Adrenal gland (tissue), 12 donors: ENCODE measurements around the gene PLK2. TPM values are rescaled to one million over a fixed set of nuclear protein-coding genes. Genes with fewer than 3 reads are reported as not detected.

Experiments used
- DNase-seq, 7 donors: peaks; one replicate each; pipeline ENCODE4 v3.0.0-alpha.2; 2019 to 2020
- H3K27ac ChIP-seq, 5 donors: fragments of 200-600 bp; sonication (generic) in 4 of 5; 1 replicate in 3 of 5; 2 replicates in 2 of 5; pipeline versions ENCODE4 v1.5.1 to v1.8.0; 2016 to 2020; ENCODE audit warnings: mild to moderate bottlenecking in 1 of 5
- H3K27me3 ChIP-seq: fragments of 200-600 bp; 2 replicates; pipeline ENCODE4 v1.8.0; 2021
- H3K36me3 ChIP-seq, 2 donors: fragments of 200-600 bp; replicated peaks in 1 of 2; 1 replicate in 1 of 2; 2 replicates in 1 of 2; pipeline versions ENCODE4 v1.5.1 to v1.8.0; 2018 to 2022
- H3K4me1 ChIP-seq, 2 donors: fragments of 200-600 bp; replicated peaks in 1 of 2; 1 replicate in 1 of 2; 2 replicates in 1 of 2; pipeline versions ENCODE4 v1.5.1 to v1.8.0; 2018 to 2021
- H3K4me3 ChIP-seq, 4 donors: fragments of 200-600 bp; sonication (generic) in 3 of 4; one replicate each; pipeline ENCODE4 v1.5.1; 2016 to 2018
- H3K9me3 ChIP-seq, 3 donors: fragments of 200-600 bp; sonication (generic) in 1 of 3; replicated peaks in 1 of 3; 1 replicate in 2 of 3; 2 replicates in 1 of 3; pipeline versions ENCODE4 v1.5.1 to v1.8.0; 2016 to 2021
- POLR2A ChIP-seq, 2 donors: fragments of 450-650 bp; IDR thresholded peaks; one replicate each; pipeline ENCODE4 v1.6.1; 2017; ENCODE audit warnings: antibody characterized with exemption in 2 of 2, mild to moderate bottlenecking in 2 of 2, moderate library complexity in 1 of 2
- WGBS, 4 donors: extraction: QIAGEN DNeasy Blood & Tissue Kit in 2 of 4; methylation state at CpG; one replicate each; pipeline versions ENCODE4 v1.1.5 to v1.1.7; 2013 to 2017; 5-methylcytosine and 5-hydroxymethylcytosine counted together
- intact Hi-C, 2 donors: fragments of 100-400 bp; cut with DNase I; formaldehyde crosslinking; loops; one replicate each; pipeline versions ENCODE4 v1.14.1 to v1.15.0; 2022 to 2023
- polyA plus RNA-seq, 3 donors: library from polyadenylated mRNA; stranded (reverse); fragments of 200-250 nt in 2 of 3; fragments of 350-450 nt in 1 of 3; fragmentation: Illumina TruSeq in 1 of 3; extraction: RNeasy Lipid Tissue Mini Kit (QIAGEN cat#74804) in 1 of 3; gene quantifications; one replicate each; pipeline ENCODE4 v1.2.3, GENCODE V29; 2013 to 2014
- total RNA-seq, 9 donors: library from RNA; depleted of rRNA in 4 of 9; stranded (reverse); fragments of >200 nt in 4 of 9; fragments of 120-200 nt in 1 of 9; fragmentation: NEBNext Ultra II Directional in 1 of 9; extraction: Animal tissue kit (Norgen Biotek cat#: 25700) in 1 of 9; gene quantifications; one replicate each; pipeline versions ENCODE4 v1.1.0 to v1.2.4, GENCODE V29; 2013 to 2023
- TF ChIP-seq, protein P1 (sequence below), 6 experiments: fragments of 450-650 bp in 4 of 6; fragments of 200-600 bp in 2 of 6; sonication (generic) in 1 of 6; IDR thresholded peaks; 1 replicate in 5 of 6; 2 replicates in 1 of 6; pipeline versions ENCODE4 v1.5.1 to v1.8.0; 2016 to 2021; ENCODE audit warnings: antibody characterized with exemption in 6 of 6, mild to moderate bottlenecking in 2 of 6, moderate library complexity in 1 of 6
- donor health status: healthy with polysubstance abuse.
- donor health status: Bipolar disorder and iron deficiency.
- donor health status: DM: yes; HTN: yes; CAD: no.
- donor health status: DM: no; HTN: no; CAD: no.
- donor health status: DM: no; HTN: no; CAD: no.
- donor health status: DM: yes; HTN: yes; CAD: no.

PLK2 gene
- total and polyA plus RNA-seq, 12 donors, result 8.5 to 62.5 (median 19.1) TPM

DNA sequence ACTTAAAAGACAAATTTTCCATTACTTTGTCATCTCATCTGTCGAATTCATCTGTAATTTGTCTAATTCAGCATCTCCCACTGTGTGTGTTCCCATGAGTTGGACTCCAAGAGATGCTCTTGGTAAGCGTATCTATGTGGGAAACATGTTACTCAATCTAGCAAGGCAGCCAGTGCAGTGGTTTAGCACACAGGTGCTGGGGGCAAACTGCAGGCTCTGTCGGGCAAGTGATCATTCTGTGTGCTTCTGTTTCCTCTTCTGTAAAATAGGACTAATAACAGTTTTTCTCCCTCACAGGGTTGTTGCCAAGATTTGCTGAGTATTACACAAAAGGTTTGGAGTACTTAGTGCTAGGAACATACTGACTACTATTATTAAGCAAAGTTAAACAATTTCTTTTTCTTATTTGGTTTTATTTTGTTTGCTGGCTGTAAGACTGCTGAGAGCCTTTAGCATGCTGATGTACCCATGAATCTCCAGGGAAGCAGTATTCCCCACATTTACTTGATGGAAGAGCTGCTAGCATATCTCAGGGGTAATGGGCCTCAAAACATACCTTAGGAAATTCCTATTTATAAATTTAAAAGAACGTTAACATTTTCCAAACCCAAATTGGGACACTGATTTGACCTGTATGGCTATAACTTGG, 30.6 kb upstream of the PLK2 start:
- Histone ChIP-seq H3K36me3 (no peaks in the 10 kb centered on the region), H3K27ac (no peak overlapping the region), H3K4me3 (no peak overlapping the region), H3K9me3 (no peaks in the 10 kb centered on the region), H3K27me3 (no peaks in the 10 kb centered on the region), H3K4me1 (no peaks in the 10 kb centered on the region)
- intact Hi-C loops, result loop anchor here in 1 of 2 donors (10.0 kb wide), 1 partner anchor 324 kb away; no protein-coding TSS in a partner anchor
- 57 to 65% (median 63%) methylated on average over 4 of the region's 4 CpGs for WGBS, 4 donors
- no peak for TF ChIP-seq POLR2A (IDR thresholded peaks at IDR 0.05)
- TF ChIP-seq, protein P1, sequence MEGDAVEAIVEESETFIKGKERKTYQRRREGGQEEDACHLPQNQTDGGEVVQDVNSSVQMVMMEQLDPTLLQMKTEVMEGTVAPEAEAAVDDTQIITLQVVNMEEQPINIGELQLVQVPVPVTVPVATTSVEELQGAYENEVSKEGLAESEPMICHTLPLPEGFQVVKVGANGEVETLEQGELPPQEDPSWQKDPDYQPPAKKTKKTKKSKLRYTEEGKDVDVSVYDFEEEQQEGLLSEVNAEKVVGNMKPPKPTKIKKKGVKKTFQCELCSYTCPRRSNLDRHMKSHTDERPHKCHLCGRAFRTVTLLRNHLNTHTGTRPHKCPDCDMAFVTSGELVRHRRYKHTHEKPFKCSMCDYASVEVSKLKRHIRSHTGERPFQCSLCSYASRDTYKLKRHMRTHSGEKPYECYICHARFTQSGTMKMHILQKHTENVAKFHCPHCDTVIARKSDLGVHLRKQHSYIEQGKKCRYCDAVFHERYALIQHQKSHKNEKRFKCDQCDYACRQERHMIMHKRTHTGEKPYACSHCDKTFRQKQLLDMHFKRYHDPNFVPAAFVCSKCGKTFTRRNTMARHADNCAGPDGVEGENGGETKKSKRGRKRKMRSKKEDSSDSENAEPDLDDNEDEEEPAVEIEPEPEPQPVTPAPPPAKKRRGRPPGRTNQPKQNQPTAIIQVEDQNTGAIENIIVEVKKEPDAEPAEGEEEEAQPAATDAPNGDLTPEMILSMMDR (IDR thresholded peaks at IDR 0.05), result no peak
- no peak for DNase-seq

DNA sequence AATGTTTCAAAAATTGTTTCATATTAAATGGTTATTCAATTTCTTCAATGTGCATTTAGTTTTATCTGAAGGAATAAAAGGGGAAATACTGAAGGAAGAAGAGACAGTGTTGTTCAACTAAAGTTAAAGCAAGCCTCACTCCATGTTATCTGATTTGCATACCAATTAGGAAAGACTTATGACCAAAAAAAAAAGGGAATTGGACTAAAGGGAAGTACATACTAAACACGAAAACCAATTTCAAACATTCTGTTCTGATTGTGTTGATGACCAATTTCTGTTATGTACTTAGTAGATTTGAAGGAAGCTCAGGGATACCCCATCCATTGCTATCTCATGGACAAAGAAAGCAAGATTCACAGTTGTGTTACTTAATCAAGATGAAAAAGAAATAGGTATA, 26.4 kb upstream of the PLK2 start:
- Histone ChIP-seq H3K27ac (no peak overlapping the region), H3K4me1 (no peaks in the 10 kb centered on the region), H3K9me3 (no peaks in the 10 kb centered on the region), H3K36me3 (no peaks in the 10 kb centered on the region), H3K27me3 (no peaks in the 10 kb centered on the region), H3K4me3 (no peak overlapping the region)
- no peak for TF ChIP-seq POLR2A (IDR thresholded peaks at IDR 0.05)
- TF ChIP-seq, protein P1 (IDR thresholded peaks at IDR 0.05), result no peak
- DNase-seq, result no peak
- 58 to 68% (median 64%) methylated on average over 1 of the region's 1 CpG for WGBS, 4 donors
- intact Hi-C loops, result no loop called here

DNA sequence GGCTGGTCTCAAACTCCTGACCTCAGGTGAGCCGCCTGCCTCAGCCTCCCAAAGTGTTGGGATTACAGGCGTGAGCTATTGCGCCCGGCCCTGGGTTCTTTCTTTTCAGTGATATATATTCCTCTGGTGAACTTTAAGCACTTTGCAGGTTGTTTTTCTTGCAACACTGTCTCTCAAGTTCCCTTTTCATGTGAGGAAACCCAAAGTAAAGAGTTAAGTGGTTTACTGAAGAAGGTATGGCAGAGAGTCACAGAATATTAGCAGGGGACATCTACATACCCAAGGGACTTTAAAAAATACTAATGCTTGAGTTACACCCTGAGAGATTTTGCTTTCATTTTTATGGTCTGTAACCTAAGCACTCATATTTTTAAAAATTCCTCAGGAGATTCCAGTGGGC, 24.6 kb upstream of the PLK2 start:
- 60 to 86% (median 64%) methylated on average over 4 of the region's 4 CpGs for WGBS, 4 donors
- DNase-seq, result no peak
- Histone ChIP-seq H3K36me3 (no peaks in the 10 kb centered on the region), H3K27ac (no peak overlapping the region), H3K4me1 (no peaks in the 10 kb centered on the region), H3K27me3 (no peaks in the 10 kb centered on the region), H3K4me3 (no peak overlapping the region), H3K9me3 (no peaks in the 10 kb centered on the region)
- intact Hi-C loops, result no loop called here
- TF ChIP-seq POLR2A (IDR thresholded peaks at IDR 0.05), result no peak
- TF ChIP-seq, protein P1 (IDR thresholded peaks at IDR 0.05), result no peak

DNA sequence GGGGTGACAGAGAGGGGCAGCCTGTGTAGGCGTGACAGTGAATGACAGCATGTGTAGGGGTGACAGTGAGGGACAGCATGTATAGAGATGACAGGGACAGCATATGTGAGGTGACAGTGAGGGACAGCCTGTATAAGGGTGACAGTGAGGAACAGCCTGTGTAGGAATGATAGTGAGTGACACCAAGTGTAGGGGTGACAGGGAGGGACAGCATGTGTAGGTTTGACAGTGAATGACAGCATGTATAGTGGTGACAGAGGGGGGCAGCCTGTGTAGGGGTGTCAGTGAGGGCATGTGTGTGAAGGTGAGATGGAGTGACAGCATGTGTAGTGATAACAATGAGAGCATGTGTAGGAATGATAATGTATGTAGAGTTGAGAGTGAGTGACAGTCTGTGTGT, 22.6 kb upstream of the PLK2 start:
- TF ChIP-seq, protein P1 (IDR thresholded peaks at IDR 0.05), result no peak
- TF ChIP-seq POLR2A (IDR thresholded peaks at IDR 0.05), result no peak
- Histone ChIP-seq H3K27ac (no peak overlapping the region), H3K27me3 (no peaks in the 10 kb centered on the region), H3K9me3 (no peaks in the 10 kb centered on the region), H3K4me3 (no peak overlapping the region), H3K36me3 (no peaks in the 10 kb centered on the region), H3K4me1 (no peaks in the 10 kb centered on the region)
- WGBS, 4 donors, result 56 to 97% (median 81%) methylated on average over 1 of the region's 1 CpG
- no peak for DNase-seq
- intact Hi-C loops, result no loop called here
